ENCODE data around the gene PTCRA. TPM values are rescaled to one million over a fixed set of nuclear protein-coding genes. Genes with fewer than 3 reads are reported as not detected.

The PTCRA gene
- total and polyA plus RNA-seq, 10 donors, result 1.1 to 15.5 (median 4.6) TPM

- peaks cover 0 to 13% (median 0%) of the 10 kb centered on the region in 7 donors for H3K27me3 ChIP-seq (replicated peaks in 1 of 7)
- DNase-seq, result peak; percentile 43
- H3K36me3 ChIP-seq, result peaks cover 0 to 60% (median 40%) of the 10 kb centered on the region in 6 donors
- intact Hi-C loops (cut with DNase I; ENCODE audit: low total_unique reads), result no loop called here
- H3K4me3 ChIP-seq, result no peak overlapping the region
- peaks cover 11 to 21% (median 19%) of the 10 kb centered on the region in 6 donors for H3K4me1 ChIP-seq
- H3K27ac ChIP-seq, result no peak overlapping the region
- no peaks in the 10 kb centered on the region for H3K9me3 ChIP-seq
- TF ChIP-seq POLR2A (IDR thresholded peaks at IDR 0.05), result no peak
- 91 to 97% (median 93%) methylated on average over 9 to 13 of the region's 13 CpGs for WGBS, 5 donors
These were observed 46.8 kb downstream of the PTCRA start for GRCh38 chr6:42962502-42963178.

GRCh38 chr6:42963179-42963854 lies 47.5 kb downstream of the PTCRA start:
- peak; percentile 47 for DNase-seq
- no peaks in the 10 kb centered on the region for H3K9me3 ChIP-seq
- TF ChIP-seq CTCF (IDR thresholded peaks at IDR 0.05 in 8 of 11, conservative IDR thresholded peaks at IDR 0.05 in 3 of 11) (no peak), POLR2A (IDR thresholded peaks at IDR 0.05) (no peak), POLR2AphosphoS5 (IDR thresholded peaks at IDR 0.05) (no peak)
- H3K4me1 ChIP-seq, result peaks cover 11 to 21% (median 19%) of the 10 kb centered on the region in 6 donors
- no peak overlapping the region for H3K27ac ChIP-seq
- intact Hi-C loops (cut with DNase I; ENCODE audit: low total_unique reads), result no loop called here
- H3K4me3 ChIP-seq, result no peak overlapping the region
- WGBS, 5 donors, result 89 to 91% (median 89%) methylated on average over 10 to 12 of the region's 12 CpGs
- peaks cover 0 to 67% (median 43%) of the 10 kb centered on the region in 6 donors for H3K36me3 ChIP-seq
- H3K27me3 ChIP-seq (replicated peaks in 1 of 7), result peaks cover 0 to 13% (median 0%) of the 10 kb centered on the region in 7 donors

GRCh38 chr6:42963855-42964605 lies 48.2 kb downstream of the PTCRA start:
- no peak overlapping the region for H3K27ac ChIP-seq
- no peaks in the 10 kb centered on the region for H3K9me3 ChIP-seq
- DNase-seq, result peak; percentile 56
- peaks cover 11 to 21% (median 19%) of the 10 kb centered on the region in 6 donors for H3K4me1 ChIP-seq
- WGBS, 5 donors, result 80 to 90% (median 89%) methylated on average over 3 to 9 of the region's 9 CpGs
- intact Hi-C loops (cut with DNase I; ENCODE audit: low total_unique reads), result no loop called here
- H3K27me3 ChIP-seq (replicated peaks in 1 of 7), result peaks cover 0 to 13% (median 0%) of the 10 kb centered on the region in 7 donors
- no peak overlapping the region for H3K4me3 ChIP-seq
- peaks cover 0 to 74% (median 48%) of the 10 kb centered on the region in 6 donors for H3K36me3 ChIP-seq
- TF ChIP-seq POLR2A (IDR thresholded peaks at IDR 0.05) (no peak), CTCF (IDR thresholded peaks at IDR 0.05 in 8 of 11, conservative IDR thresholded peaks at IDR 0.05 in 3 of 11) (peak in 3 of 11 experiments; percentile 15 to 21 (median 19))

- TF ChIP-seq POLR2AphosphoS5 (IDR thresholded peaks at IDR 0.05), result no peak
- no peak for TF ChIP-seq CTCF (IDR thresholded peaks at IDR 0.05 in 8 of 11, conservative IDR thresholded peaks at IDR 0.05 in 3 of 11)
- no peak for TF ChIP-seq POLR2A (IDR thresholded peaks at IDR 0.05)
- H3K4me3 ChIP-seq, result no peak overlapping the region
- H3K4me1 ChIP-seq, result no peaks in the 10 kb centered on the region
- 69 to 83% (median 72%) methylated on average over 7 of the region's 7 CpGs for WGBS, 5 donors
- H3K9me3 ChIP-seq, result no peaks in the 10 kb centered on the region
- peaks cover 0 to 97% (median 60%) of the 10 kb centered on the region in 6 donors for H3K36me3 ChIP-seq
- DNase-seq, result no peak
- H3K27me3 ChIP-seq (replicated peaks in 1 of 7), result no peaks in the 10 kb centered on the region
- intact Hi-C loops (cut with DNase I; ENCODE audit: low total_unique reads), result no loop called here
- H3K27ac ChIP-seq, result no peak overlapping the region
These were observed 50.7 kb downstream of the PTCRA start for GRCh38 chr6:42966571-42966970.
